Neural cell (in vitro differentiated cells): ENCODE data around the gene MVB12A. TPM values are rescaled to one million over a fixed set of nuclear protein-coding genes. Genes with fewer than 3 reads are reported as not detected.

ENCODE experiments used
- H2AFZ ChIP-seq: fragments of 200-600, 300-800 bp; sonication (generic), shearing (Covaris generic); 2 replicates; pipeline ENCODE4 v1.6.0; 2014; ENCODE audit warnings: low read depth, mild to moderate bottlenecking, antibody characterized with exemption, low read length, moderate library complexity
- H3F3A ChIP-seq: fragments of 200-600 bp; shearing (Covaris generic); 2 replicates; pipeline ENCODE4 v1.6.1; 2016; ENCODE audit warnings: mild to moderate bottlenecking, moderate library complexity, mixed read lengths, antibody characterized with exemption, low read length; ENCODE audit not compliant: insufficient read depth, poor library complexity, severe bottlenecking
- H3K27ac ChIP-seq: fragments of 200-600, 300-800 bp; sonication (generic), shearing (Covaris generic); 2 replicates; pipeline ENCODE4 v1.5.1; 2014; ENCODE audit warnings: mild to moderate bottlenecking, low read length, moderate library complexity
- H3K27me3 ChIP-seq: fragments of 300-800, 200-600 bp; sonication (generic), shearing (Covaris generic); 2 replicates; pipeline ENCODE4 v1.6.0; 2014; ENCODE audit warnings: mild to moderate bottlenecking, low read depth, low read length, moderate library complexity; ENCODE audit not compliant: insufficient read depth
- H3K36me3 ChIP-seq: fragments of 300-800, 200-600 bp; sonication (generic), shearing (Covaris generic); 2 replicates; pipeline ENCODE4 v1.5.1; 2014; ENCODE audit warnings: mild to moderate bottlenecking, antibody characterized with exemption, low read length, moderate library complexity; ENCODE audit not compliant: insufficient read depth
- H3K4me2 ChIP-seq: fragments of 300-800, 200-600 bp; sonication (generic), shearing (Covaris generic); 2 replicates; pipeline ENCODE4 v1.6.0; 2014; ENCODE audit warnings: mild to moderate bottlenecking, low read length
- H3K4me3 ChIP-seq: fragments of 300-800, 200-600 bp; sonication (generic), shearing (Covaris generic); 2 replicates; pipeline ENCODE4 v1.5.1; 2014; ENCODE audit warnings: mild to moderate bottlenecking, low read length, moderate library complexity
- H3K79me2 ChIP-seq: fragments of 200-600 bp; shearing (Covaris generic); replicated peaks from 2 replicates; pipeline ENCODE4 v1.6.0; 2014; ENCODE audit warnings: mild to moderate bottlenecking, low read length, moderate library complexity; ENCODE audit not compliant: insufficient read depth
- H3K9ac ChIP-seq: fragments of 300-800, 200-600 bp; sonication (generic), shearing (Covaris generic); 2 replicates; pipeline ENCODE4 v1.6.1; 2016; ENCODE audit warnings: mild to moderate bottlenecking, low read length, mixed read lengths
- H3K9me2 ChIP-seq: fragments of 200-600 bp; shearing (Covaris generic); 2 replicates; pipeline ENCODE4 v1.6.1; 2016; ENCODE audit warnings: mild to moderate bottlenecking, low read length, mixed read lengths; ENCODE audit not compliant: insufficient read depth
- H3K9me3 ChIP-seq: fragments of 200-600, 300-800 bp; sonication (generic), shearing (Covaris generic); 2 replicates; pipeline ENCODE4 v1.6.1; 2016; ENCODE audit warnings: mild to moderate bottlenecking, mixed run types, low read length, moderate library complexity, mixed read lengths
- H4K20me1 ChIP-seq: fragments of 200-600 bp; shearing (Covaris generic); 2 replicates; pipeline ENCODE4 v1.6.1; 2016; ENCODE audit warnings: mild to moderate bottlenecking, mixed run types; ENCODE audit not compliant: insufficient read depth
- EP300 ChIP-seq: fragments of 450-650 bp; conservative IDR thresholded peaks from 2 replicates; pipeline ENCODE4 v1.6.1; 2014; ENCODE audit warnings: antibody characterized with exemption, mild to moderate bottlenecking, moderate library complexity; ENCODE audit not compliant: poor library complexity, severe bottlenecking
- EZH2 ChIP-seq: fragments of 200-600, 300-800 bp; shearing (Covaris generic), sonication (generic); IDR thresholded peaks from 2 replicates; pipeline ENCODE4 v1.6.1; 2014; ENCODE audit warnings: antibody characterized with exemption, low read length, borderline replicate concordance, mild to moderate bottlenecking; ENCODE audit not compliant: insufficient read depth, poor library complexity, severe bottlenecking
- MXI1 ChIP-seq: fragments of 450-650 bp; conservative IDR thresholded peaks from 2 replicates; pipeline ENCODE4 v1.6.1; 2014; ENCODE audit warnings: antibody characterized with exemption, mild to moderate bottlenecking; ENCODE audit not compliant: poor library complexity, severe bottlenecking
- POLR2AphosphoS5 ChIP-seq: IDR thresholded peaks from 2 replicates; pipeline ENCODE4 v1.6.1; 2012
- RAD21 ChIP-seq: fragments of 450-650 bp; conservative IDR thresholded peaks from 2 replicates; pipeline ENCODE4 v1.6.1; 2014; ENCODE audit warnings: antibody characterized with exemption, mild to moderate bottlenecking, moderate library complexity
- SMC3 ChIP-seq: fragments of 450-650 bp; conservative IDR thresholded peaks from 2 replicates; pipeline ENCODE4 v1.6.1; 2014; ENCODE audit warnings: antibody characterized with exemption, mild to moderate bottlenecking, moderate library complexity; ENCODE audit not compliant: poor library complexity
- TAF1 ChIP-seq: IDR thresholded peaks from 2 replicates; pipeline ENCODE4 v1.6.1; 2012; ENCODE audit warnings: low read depth
- polyA plus RNA-seq: library from polyadenylated mRNA; depleted of rRNA; stranded (reverse); fragments of >200 nt; gene quantifications from 2 replicates; pipeline ENCODE4 v1.2.3, GENCODE V29; 2014
- TF ChIP-seq, protein P1 (sequence below): fragments of 450-650 bp; IDR thresholded peaks from 2 replicates; pipeline ENCODE4 v1.5.1; 2014; ENCODE audit warnings: antibody characterized with exemption, mild to moderate bottlenecking, moderate library complexity; ENCODE audit not compliant: poor library complexity, severe bottlenecking
- TF ChIP-seq, protein P2 (sequence below): IDR thresholded peaks from 2 replicates; pipeline ENCODE4 v1.6.1; 2012; ENCODE audit warnings: borderline replicate concordance

MVB12A gene
- polyA plus RNA-seq, 1 donor from 2014 or later: 43.8 TPM

DNA sequence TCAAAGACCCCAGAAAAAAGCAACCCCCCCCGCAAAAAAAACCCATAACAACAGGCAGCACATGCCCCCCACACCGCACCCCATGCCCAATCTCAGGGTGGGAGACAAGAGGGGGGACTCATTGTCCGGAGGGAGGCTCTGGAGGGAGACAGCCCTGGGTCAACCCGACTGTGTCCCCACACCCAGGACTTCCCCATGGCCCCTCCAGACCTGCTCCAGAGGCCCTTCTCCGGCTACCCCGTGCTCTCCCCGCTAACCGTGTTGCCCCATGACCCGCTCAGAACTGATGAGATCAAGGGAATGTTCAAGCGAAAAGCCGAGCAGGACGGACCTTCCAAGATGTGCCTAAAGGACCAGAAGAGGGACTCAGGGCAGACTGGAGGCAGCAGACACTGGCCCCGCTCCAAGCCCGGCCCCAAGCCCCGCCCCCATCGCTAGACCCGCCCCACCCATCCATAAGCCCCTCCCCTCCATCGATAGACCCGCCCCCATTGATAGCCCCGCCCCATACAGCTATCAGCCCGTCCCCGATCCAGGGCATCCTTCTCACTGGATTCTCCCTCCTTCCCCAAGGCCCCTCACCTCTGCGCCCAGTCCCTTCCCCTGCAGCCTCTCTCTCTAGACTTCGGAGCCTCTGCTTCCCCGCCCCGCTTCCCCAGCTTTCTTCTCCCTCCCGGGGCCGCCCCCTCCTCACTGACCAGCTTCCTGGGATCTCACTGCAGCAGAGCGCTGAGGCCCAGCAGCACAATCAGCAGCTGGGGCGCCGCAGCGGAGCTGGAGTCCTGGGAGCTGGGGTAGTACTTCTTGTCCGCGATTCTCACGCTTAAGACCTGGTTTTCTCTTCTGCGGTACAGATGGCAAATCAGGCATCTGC lies 16.6 kb upstream of the MVB12A start:
- no peaks in the 10 kb centered on the region for H4K20me1 ChIP-seq
- no peak overlapping the region for H3K4me3 ChIP-seq
- H3K79me2 ChIP-seq: no peaks in the 10 kb centered on the region
- no peaks in the 10 kb centered on the region for H3K27me3 ChIP-seq
- H3K27ac ChIP-seq: no peak overlapping the region
- H3K9ac ChIP-seq: no peak overlapping the region
- no peak for TF ChIP-seq SMC3
- no peak for TF ChIP-seq EZH2
- no peak for TF ChIP-seq RAD21
- TF ChIP-seq MXI1: no peak
- no peak for TF ChIP-seq EP300
- TF ChIP-seq POLR2AphosphoS5: no peak
- TF ChIP-seq, protein P1, sequence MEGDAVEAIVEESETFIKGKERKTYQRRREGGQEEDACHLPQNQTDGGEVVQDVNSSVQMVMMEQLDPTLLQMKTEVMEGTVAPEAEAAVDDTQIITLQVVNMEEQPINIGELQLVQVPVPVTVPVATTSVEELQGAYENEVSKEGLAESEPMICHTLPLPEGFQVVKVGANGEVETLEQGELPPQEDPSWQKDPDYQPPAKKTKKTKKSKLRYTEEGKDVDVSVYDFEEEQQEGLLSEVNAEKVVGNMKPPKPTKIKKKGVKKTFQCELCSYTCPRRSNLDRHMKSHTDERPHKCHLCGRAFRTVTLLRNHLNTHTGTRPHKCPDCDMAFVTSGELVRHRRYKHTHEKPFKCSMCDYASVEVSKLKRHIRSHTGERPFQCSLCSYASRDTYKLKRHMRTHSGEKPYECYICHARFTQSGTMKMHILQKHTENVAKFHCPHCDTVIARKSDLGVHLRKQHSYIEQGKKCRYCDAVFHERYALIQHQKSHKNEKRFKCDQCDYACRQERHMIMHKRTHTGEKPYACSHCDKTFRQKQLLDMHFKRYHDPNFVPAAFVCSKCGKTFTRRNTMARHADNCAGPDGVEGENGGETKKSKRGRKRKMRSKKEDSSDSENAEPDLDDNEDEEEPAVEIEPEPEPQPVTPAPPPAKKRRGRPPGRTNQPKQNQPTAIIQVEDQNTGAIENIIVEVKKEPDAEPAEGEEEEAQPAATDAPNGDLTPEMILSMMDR: no peak
- no peak for TF ChIP-seq TAF1
- TF ChIP-seq, protein P2, sequence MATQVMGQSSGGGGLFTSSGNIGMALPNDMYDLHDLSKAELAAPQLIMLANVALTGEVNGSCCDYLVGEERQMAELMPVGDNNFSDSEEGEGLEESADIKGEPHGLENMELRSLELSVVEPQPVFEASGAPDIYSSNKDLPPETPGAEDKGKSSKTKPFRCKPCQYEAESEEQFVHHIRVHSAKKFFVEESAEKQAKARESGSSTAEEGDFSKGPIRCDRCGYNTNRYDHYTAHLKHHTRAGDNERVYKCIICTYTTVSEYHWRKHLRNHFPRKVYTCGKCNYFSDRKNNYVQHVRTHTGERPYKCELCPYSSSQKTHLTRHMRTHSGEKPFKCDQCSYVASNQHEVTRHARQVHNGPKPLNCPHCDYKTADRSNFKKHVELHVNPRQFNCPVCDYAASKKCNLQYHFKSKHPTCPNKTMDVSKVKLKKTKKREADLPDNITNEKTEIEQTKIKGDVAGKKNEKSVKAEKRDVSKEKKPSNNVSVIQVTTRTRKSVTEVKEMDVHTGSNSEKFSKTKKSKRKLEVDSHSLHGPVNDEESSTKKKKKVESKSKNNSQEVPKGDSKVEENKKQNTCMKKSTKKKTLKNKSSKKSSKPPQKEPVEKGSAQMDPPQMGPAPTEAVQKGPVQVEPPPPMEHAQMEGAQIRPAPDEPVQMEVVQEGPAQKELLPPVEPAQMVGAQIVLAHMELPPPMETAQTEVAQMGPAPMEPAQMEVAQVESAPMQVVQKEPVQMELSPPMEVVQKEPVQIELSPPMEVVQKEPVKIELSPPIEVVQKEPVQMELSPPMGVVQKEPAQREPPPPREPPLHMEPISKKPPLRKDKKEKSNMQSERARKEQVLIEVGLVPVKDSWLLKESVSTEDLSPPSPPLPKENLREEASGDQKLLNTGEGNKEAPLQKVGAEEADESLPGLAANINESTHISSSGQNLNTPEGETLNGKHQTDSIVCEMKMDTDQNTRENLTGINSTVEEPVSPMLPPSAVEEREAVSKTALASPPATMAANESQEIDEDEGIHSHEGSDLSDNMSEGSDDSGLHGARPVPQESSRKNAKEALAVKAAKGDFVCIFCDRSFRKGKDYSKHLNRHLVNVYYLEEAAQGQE: no peak
- no peak overlapping the region for H2AFZ ChIP-seq
- H3K36me3 ChIP-seq: no peaks in the 10 kb centered on the region
- H3K9me3 ChIP-seq: no peaks in the 10 kb centered on the region
- H3K4me2 ChIP-seq: no peak overlapping the region
- no peaks in the 10 kb centered on the region for H3F3A ChIP-seq
- no peaks in the 10 kb centered on the region for H3K9me2 ChIP-seq

DNA sequence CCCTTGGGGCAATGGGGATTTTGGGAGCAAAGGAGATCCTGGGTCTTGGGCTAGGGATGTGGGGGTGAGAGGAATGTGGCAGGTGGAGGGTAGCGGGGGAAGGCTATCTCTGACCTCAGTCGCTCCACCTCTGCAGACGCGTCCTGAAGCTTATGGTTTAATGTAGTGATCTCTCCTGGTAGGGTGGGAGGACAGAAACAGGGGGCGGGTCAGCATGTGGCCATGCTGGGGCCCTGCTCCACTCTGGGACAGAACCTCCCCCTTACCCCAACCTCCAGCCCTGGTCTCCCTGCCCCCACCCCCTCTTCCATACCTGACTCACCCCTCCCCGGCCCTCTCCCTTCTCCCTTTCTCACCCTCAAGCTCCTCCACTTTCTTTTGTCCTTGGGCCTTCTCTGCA lies 15.8 kb upstream of the MVB12A start:
- H3K9ac ChIP-seq: no peak overlapping the region
- TF ChIP-seq SMC3 (no peak), RAD21 (no peak), POLR2AphosphoS5 (no peak), EZH2 (no peak), TAF1 (no peak), EP300 (no peak), MXI1 (no peak)
- TF ChIP-seq, protein P2: no peak
- TF ChIP-seq, protein P1: no peak
- H2AFZ ChIP-seq: no peak overlapping the region
- H4K20me1 ChIP-seq: no peaks in the 10 kb centered on the region
- H3K79me2 ChIP-seq: no peaks in the 10 kb centered on the region
- no peak overlapping the region for H3K4me3 ChIP-seq
- no peaks in the 10 kb centered on the region for H3K27me3 ChIP-seq
- H3F3A ChIP-seq: no peaks in the 10 kb centered on the region
- H3K9me2 ChIP-seq: no peaks in the 10 kb centered on the region
- no peak overlapping the region for H3K27ac ChIP-seq
- no peaks in the 10 kb centered on the region for H3K9me3 ChIP-seq
- H3K36me3 ChIP-seq: no peaks in the 10 kb centered on the region
- no peak overlapping the region for H3K4me2 ChIP-seq
